NCI-H526 (cell line): Measurements from ENCODE around the gene GATAD1.
"Not testable (repeated sequence)": the region's sequence is repeated elsewhere in the genome, so short reads cannot be mapped to it uniquely, and the experiment has no call there.

ENCODE experiments used
- DNase-seq, 2 experiments: peaks; one replicate each; lab custom pipeline; 2025; lab: John Stamatoyannopoulos, UW

Gene GATAD1

GRCh38 chr7:92483624-92484023, 36.3 kb downstream of the GATAD1 start:
- DNase-seq: not testable (repeated sequence)

- DNase-seq: not testable (repeated sequence)
These were observed 36.9 kb downstream of the GATAD1 start for GRCh38 chr7:92484226-92484625.

GRCh38 chr7:92485267-92485892, 38.1 kb downstream of the GATAD1 start:
- no peak for DNase-seq

- DNase-seq: no peak
These were observed 38.7 kb downstream of the GATAD1 start for GRCh38 chr7:92485974-92486373.

GRCh38 chr7:92487804-92488203, 40.5 kb downstream of the GATAD1 start:
- no peak for DNase-seq

GRCh38 chr7:92489634-92490033, 42.4 kb downstream of the GATAD1 start:
- DNase-seq: no peak

- no peak for DNase-seq
These were observed 49.6 kb downstream of the GATAD1 start for GRCh38 chr7:92496876-92497275.

- no peak for DNase-seq
These were observed 51.3 kb downstream of the GATAD1 start for GRCh38 chr7:92498557-92498956.

GRCh38 chr7:92503767-92504166, 56.5 kb downstream of the GATAD1 start:
- no peak for DNase-seq

GRCh38 chr7:92504563-92504962, 57.3 kb downstream of the GATAD1 start:
- no peak for DNase-seq

GRCh38 chr7:92506363-92506762, 59.1 kb downstream of the GATAD1 start:
- DNase-seq: no peak

GRCh38 chr7:92508946-92509345, 61.7 kb downstream of the GATAD1 start:
- no peak for DNase-seq
